ENCODE results near the gene LRP1B.

Gene LRP1B

DNA sequence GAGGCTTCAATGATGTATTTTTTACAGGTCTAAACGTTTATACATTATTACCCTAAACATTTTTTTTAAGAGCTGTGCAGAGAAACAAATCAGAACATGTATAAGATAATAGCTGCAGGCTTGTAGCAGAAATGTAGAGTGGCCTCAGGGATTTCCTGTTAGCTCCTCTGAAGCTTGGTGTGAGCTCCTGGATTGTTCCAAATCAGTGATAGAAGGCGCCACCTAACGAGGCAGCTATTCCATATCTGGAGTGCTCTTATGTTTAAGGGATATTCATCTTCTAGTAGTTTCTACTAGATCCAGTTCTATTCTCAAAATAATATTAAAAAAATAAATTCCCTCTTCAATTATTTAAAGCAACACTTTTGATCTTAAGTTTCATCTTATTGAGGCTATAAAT lies 93.1 kb downstream of the LRP1B start:
- no peak for FAIRE-seq

GRCh38 chr2:142037066-142037465 lies 93.8 kb downstream of the LRP1B start:
- FAIRE-seq: no peak

DNA sequence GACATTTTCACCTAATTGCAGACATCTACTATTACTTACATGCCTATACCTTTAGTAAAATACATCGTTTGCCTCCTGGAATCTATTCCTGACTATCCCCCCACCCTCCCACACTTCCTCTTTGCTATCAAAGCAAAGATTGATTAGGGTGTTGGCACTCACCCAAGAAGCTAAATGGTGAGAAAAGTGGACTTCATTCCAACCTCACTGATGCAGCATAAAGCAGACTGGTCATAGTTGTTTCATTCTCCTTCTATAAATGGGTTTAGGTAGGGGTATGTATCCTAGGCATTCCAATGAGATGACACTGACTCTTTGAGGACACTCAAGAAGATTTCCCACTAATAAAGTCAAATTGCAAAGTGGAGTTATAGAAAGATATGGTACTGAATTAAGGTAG lies 97.4 kb downstream of the LRP1B start:
- FAIRE-seq: no peak

GRCh38 chr2:142031656-142032055 lies 99.2 kb downstream of the LRP1B start:
- FAIRE-seq: no peak

DNA sequence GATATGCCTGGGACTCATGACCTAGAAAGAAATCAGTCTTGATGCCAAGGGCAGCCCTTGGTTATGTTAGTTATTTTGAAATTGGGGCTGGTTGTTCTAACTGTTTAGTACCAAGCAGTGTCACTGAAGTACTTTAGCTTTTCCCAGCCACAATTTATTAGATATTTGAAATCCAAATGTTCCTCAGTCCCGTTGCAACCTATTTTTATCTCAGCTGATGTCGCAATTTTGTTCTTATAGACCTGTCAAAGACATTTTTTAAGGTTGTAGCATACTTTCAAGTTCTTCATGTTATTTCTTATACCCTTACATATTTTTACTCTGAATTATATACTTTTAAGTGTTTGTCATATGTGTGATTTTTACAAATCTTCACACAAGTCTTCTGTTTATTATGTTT lies 100.1 kb downstream of the LRP1B start:
- FAIRE-seq: no peak

DNA sequence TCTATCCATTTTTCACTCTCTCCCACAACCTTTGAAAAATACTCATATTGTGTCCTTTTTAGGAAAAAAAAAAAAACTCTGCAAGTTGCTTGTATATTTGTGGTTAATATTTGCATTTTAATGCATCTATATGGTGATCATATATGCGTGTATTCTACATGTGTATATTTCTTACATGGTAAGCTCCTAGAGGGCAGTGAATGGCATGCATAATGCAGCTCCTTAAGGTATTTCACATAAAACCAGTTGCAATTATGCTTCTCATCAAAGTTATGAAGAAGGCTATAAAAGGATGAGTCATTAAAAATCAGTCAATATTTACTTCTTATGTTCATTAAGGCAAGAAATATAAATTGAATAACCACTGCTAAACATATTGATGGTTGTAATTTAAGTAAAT lies 100.8 kb downstream of the LRP1B start:
- FAIRE-seq: no peak

- no peak for FAIRE-seq
Observed at GRCh38 chr2:142025394-142025793, 105.4 kb downstream of the LRP1B start.

DNA sequence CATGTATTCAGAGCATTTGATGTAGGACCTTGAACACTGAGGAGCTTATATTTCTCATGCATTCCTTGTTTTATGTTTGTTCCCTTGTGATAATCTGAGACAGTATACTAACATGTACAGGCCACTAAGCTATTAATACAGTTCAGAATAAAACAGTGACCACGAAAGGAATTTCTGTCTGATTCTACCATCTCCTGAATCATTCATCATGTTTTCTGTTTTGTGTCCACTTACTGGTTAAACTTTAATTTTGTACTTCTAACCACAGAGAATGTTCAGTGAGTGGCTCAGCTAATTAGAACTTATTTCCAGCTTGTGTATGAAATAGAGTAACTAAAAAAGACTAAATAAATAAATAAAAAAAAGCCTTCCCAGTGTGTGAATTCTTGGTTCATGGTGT lies 110.4 kb downstream of the LRP1B start:
- no peak for FAIRE-seq

DNA sequence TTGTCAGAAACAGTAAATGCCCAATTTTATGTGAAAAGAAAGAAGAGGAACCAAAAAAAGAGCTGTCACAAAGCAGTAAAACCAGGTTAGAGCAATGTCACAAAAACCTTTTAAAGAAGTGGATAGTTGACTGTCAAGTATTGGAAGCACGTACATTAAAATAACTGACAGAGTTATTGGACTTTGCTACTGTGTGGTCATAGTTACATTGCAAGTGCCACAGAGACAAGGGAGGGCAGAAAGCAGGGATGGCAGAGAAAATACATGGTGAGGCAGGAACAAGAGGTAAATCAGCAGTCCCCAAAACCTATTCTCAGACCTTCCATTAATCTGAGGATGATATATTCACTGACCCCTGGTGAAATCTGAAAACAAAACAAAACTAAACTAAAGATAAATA lies 116.3 kb downstream of the LRP1B start:
- FAIRE-seq: no peak

GRCh38 chr2:142012797-142013196 lies 118.0 kb downstream of the LRP1B start:
- FAIRE-seq: no peak

GRCh38 chr2:142010477-142011270 lies 120.1 kb downstream of the LRP1B start:
- no peak for FAIRE-seq

- FAIRE-seq: no peak
Observed at GRCh38 chr2:142008135-142008744, 122.6 kb downstream of the LRP1B start.

DNA sequence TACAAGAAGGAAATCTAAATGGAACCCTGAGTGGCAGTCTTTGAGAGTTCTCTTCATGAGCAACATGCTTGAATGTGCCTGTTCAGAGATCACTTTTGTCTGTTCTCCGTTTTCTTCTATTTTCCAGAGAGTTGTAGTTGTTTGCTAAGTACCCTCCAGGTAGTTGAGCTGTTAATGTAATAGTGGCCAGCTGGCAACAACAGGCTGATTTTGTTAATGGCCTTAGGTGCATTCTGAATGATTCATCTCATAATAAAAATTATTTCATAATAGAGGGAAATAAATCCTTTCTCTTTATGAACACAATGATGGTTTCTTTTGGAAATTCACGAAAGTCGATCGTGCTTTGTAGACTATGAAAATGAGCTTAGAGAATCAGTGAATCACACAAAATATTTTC lies 136.8 kb downstream of the LRP1B start:
- FAIRE-seq: no peak

- FAIRE-seq: no peak
Observed at GRCh38 chr2:141992695-141993094, 138.1 kb downstream of the LRP1B start.

DNA sequence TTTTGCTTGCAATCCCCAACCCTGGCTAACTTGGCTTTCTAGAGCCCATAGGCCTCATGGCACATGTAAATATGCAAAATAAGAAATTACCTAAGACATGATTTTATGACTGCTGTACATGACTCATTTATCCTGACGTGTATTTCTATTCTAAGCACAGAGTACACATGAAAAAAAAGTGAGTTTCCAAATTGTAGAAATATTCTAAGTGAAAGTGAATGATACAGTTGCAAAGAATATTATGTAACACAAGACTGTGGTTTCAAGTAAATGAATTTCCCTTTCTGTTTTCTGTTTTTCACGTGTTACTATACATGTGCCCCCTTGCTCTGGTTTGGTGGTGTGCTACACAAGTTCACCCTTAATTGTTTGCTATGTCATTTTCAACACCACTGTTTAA lies 162.4 kb downstream of the LRP1B start:
- FAIRE-seq: no peak

GRCh38 chr2:141967980-141968379 lies 162.8 kb downstream of the LRP1B start:
- FAIRE-seq: no peak

DNA sequence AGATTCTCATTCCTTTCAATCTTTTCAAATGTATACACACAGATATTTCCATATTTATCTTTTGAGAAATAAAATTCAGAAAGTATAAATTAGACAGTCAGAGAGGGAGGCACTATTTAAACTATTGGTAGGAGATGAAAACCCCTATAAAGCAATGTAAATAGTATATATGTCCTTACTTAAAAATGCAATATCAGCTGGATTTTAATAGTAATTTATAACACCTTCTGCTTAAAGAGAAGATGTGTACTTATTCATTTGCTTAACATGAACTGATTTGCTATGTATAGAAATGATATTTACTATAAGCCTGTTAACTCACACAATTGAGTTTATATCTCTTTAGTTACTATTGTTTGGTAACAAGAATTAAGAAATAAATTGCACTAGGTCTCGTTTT lies 163.3 kb downstream of the LRP1B start:
- no peak for FAIRE-seq

DNA sequence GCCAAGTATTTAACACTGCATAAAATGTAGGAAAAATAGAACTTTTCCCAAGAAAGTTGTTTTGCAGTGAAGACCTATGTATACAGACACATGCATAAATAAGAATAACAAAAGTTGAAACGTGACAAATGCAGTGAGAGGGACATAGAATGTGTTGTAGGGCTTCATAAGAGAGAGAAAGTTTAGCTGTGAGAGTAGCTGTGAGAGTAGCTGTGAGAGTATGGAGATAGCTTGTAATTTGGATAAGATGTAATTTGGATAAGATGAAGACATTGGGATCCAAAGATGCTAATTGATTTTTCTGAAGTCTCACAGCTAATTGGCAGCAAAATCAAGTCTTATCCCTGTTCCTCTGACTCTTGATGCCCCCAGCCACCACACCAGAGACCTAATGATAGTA lies 170.9 kb downstream of the LRP1B start:
- no peak for FAIRE-seq

- FAIRE-seq: no peak
Observed at GRCh38 chr2:141959016-141959415, 171.8 kb downstream of the LRP1B start.

DNA sequence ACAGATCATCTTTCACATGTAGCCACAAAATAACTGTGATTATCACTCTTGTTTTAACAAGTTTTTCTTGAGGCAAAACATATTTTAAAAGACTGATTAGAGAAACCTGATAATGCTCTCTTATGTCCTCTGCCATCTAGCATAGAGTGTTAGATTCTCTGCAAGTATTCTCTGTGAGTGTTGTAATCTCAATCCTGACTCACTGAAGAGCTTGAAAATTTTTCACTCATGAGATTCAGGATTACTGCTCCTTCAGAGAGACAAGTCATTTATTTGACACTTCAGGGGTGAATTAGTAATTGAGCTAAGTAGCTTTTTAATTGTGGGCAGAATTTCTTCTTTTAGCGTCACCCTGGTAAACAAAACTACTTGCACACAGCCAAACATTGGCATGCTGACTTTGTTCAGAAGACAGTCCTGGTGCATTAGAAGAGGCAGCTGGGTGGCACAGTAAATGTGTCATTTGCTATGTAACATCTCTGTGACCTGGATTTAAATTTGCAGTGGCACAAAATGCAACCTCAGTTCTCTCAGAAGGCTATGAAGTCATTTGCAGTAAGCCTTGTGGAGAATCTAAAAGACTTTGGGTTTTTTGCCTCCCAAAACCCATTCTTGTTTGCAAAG lies 172.9 kb downstream of the LRP1B start:
- no peak for FAIRE-seq

DNA sequence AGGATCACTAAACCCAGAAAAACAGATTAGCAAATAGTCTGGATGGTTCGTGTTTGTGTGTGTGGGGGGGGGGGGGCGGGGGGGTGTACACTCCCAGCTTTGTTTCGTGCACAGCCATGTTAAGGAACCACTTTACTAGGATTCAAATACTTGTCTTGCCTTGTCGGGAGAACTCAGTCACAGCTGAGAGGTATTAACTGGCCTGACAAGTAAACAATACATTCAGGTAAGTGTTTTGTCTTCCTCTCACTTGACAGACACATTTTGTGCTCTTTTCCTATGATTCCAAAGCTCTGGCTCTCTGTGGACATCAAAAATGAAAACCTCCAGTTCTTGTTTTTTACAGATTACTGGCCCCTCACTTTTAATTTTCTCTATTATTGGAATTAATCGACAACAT lies 173.5 kb downstream of the LRP1B start:
- no peak for FAIRE-seq

GRCh38 chr2:141947396-141948114 lies 183.3 kb downstream of the LRP1B start:
- FAIRE-seq: no peak

- no peak for FAIRE-seq
Observed at GRCh38 chr2:141946016-141946415, 184.8 kb downstream of the LRP1B start.

DNA sequence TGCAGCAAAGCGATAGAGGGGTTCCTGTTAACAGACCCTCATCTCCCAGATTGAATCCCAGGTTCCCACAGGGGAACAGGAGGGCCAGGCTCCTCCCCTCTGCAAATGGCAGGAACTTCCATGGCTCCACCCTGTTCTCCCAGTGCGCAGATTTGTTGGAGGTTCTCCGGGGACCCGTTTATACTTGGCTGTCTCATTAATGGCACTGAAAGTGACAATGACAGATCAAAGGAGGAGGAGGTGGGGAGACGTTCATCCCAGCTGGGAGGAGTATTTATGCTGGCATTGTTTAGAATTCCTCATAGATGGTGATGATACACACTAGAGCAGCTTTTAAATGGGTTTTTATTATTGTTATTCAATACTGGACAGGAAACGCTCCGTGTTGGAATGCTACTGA lies 186.9 kb downstream of the LRP1B start:
- no peak for FAIRE-seq

All from endometrium (tissue), 2 donors.